ENCODE data around the gene AMHR2.
"Not testable (repeated sequence)": the region's sequence is repeated elsewhere in the genome, so short reads cannot be mapped to it uniquely, and the experiment has no call there.

AMHR2 gene

GRCh38 chr12:53415752-53416389 is 7.8 kb upstream of the AMHR2 start:
- DNase-seq (ENCODE audit: low spot score) = not testable (repeated sequence)

GRCh38 chr12:53417291-53417816 is 6.3 kb upstream of the AMHR2 start:
- DNase-seq (ENCODE audit: low spot score) = not testable (repeated sequence)

GRCh38 chr12:53418221-53418620 is 5.4 kb upstream of the AMHR2 start:
- DNase-seq (ENCODE audit: low spot score) = no peak

GRCh38 chr12:53419756-53420155 is 3.9 kb upstream of the AMHR2 start:
- DNase-seq (ENCODE audit: low spot score) = no peak

GRCh38 chr12:53422247-53422646 is 1.4 kb upstream of the AMHR2 start:
- DNase-seq (ENCODE audit: low spot score) = not testable (repeated sequence)

GRCh38 chr12:53424626-53425514 is 1.2 kb downstream of the AMHR2 start:
- DNase-seq (ENCODE audit: low spot score) = no peak

- no peak for DNase-seq (ENCODE audit: low spot score)
Measured at GRCh38 chr12:53425515-53426150, 2.0 kb downstream of the AMHR2 start.

- no peak for DNase-seq (ENCODE audit: low spot score)
Measured at GRCh38 chr12:53427905-53428594, 4.4 kb downstream of the AMHR2 start.

- DNase-seq (ENCODE audit: low spot score) = no peak
Measured at GRCh38 chr12:53428741-53429140, 5.1 kb downstream of the AMHR2 start.

- DNase-seq (ENCODE audit: low spot score) = no peak
Measured at GRCh38 chr12:53430116-53430515, 6.5 kb downstream of the AMHR2 start.

- DNase-seq (ENCODE audit: low spot score) = no peak
Measured at GRCh38 chr12:53431187-53431586, 7.5 kb downstream of the AMHR2 start.

- not testable (repeated sequence) for DNase-seq (ENCODE audit: low spot score)
Measured at GRCh38 chr12:53435326-53435725, 11.7 kb downstream of the AMHR2 start.

- not testable (repeated sequence) for DNase-seq (ENCODE audit: low spot score)
Measured at GRCh38 chr12:53439582-53439981, 15.9 kb downstream of the AMHR2 start.

- DNase-seq (ENCODE audit: low spot score) = peak; percentile 99
Measured at GRCh38 chr12:53441040-53441833, 17.6 kb downstream of the AMHR2 start, which contains the start of gene PRR13. Gene PRR13 (plus strand): TSS chr12:53441734. CDS start chr12:53442715, 981 bp downstream.

- DNase-seq (ENCODE audit: low spot score) = no peak
Measured at GRCh38 chr12:53443955-53444354, 20.3 kb downstream of the AMHR2 start.

- not testable (repeated sequence) for DNase-seq (ENCODE audit: low spot score)
Measured at GRCh38 chr12:53444593-53445325, 21.1 kb downstream of the AMHR2 start.

- DNase-seq (ENCODE audit: low spot score) = no peak
Measured at GRCh38 chr12:53450936-53451335, 27.3 kb downstream of the AMHR2 start.

- peak; percentile 99 for DNase-seq (ENCODE audit: low spot score)
Measured at GRCh38 chr12:53451661-53452158, 28.1 kb downstream of the AMHR2 start, which contains the start of gene PCBP2. Gene PCBP2 (plus strand): TSS chr12:53452102. CDS start chr12:53454801, 2,699 bp downstream.

- peak; percentile 81 for DNase-seq (ENCODE audit: low spot score)
Measured at GRCh38 chr12:53452159-53453077, 28.8 kb downstream of the AMHR2 start.
